ENCODE data around the gene SLC34A3.

DNA sequence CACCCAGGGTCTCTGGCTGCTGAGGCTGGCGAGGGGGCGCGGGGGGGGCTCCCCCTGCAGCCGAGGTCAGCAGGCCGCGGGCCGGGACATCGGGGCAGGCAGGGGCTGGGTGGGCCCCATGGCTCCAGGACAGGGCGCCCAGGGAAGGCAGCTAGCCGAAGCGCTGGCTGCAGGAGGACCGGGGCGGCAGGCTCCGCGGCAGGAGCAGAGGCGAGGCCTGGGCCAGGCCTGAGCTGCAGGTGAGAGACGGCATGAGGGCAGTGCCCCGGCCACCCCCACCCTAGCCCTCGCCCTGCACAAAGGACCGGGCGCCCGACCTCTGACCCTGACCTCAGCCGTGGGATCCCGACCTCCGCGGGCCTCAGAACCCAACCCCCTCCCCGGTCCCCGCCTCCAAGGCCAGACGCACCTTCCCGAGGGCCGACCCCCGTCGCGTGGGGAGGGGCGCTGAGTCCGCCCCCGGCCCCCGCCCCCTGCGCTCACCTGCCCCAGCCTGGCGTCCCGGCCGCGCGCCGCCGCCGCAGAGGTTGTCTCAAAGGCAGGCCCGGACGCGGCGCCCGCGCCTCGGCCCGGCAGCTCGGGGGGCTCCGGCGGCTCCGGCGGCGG lies 9.1 kb upstream of the SLC34A3 start:
- no peak for TF ChIP-seq POLR2A (IDR thresholded peaks at IDR 0.05; ENCODE audit: low read depth)
- TF ChIP-seq, protein P1, sequence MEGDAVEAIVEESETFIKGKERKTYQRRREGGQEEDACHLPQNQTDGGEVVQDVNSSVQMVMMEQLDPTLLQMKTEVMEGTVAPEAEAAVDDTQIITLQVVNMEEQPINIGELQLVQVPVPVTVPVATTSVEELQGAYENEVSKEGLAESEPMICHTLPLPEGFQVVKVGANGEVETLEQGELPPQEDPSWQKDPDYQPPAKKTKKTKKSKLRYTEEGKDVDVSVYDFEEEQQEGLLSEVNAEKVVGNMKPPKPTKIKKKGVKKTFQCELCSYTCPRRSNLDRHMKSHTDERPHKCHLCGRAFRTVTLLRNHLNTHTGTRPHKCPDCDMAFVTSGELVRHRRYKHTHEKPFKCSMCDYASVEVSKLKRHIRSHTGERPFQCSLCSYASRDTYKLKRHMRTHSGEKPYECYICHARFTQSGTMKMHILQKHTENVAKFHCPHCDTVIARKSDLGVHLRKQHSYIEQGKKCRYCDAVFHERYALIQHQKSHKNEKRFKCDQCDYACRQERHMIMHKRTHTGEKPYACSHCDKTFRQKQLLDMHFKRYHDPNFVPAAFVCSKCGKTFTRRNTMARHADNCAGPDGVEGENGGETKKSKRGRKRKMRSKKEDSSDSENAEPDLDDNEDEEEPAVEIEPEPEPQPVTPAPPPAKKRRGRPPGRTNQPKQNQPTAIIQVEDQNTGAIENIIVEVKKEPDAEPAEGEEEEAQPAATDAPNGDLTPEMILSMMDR (IDR thresholded peaks at IDR 0.05): no peak
- no peak for TF ChIP-seq POLR2AphosphoS5 (IDR thresholded peaks at IDR 0.05)
- TF ChIP-seq EP300 (IDR thresholded peaks at IDR 0.05): no peak
